Neutrophil (primary cell): Measurements from ENCODE around the gene PLAAT5.

Experiments used
- H3K27ac ChIP-seq: fragments of 200-600 bp; sonication (generic); 2 replicates; pipeline ENCODE4 v1.5.1; 2016; ENCODE audit warnings: mild to moderate bottlenecking, moderate library complexity
- H3K27me3 ChIP-seq: fragments of 200-600 bp; sonication (generic); 2 replicates; pipeline ENCODE4 v1.6.0; 2016; ENCODE audit warnings: mild to moderate bottlenecking
- H3K36me3 ChIP-seq: fragments of 200-600 bp; sonication (generic); 2 replicates; pipeline ENCODE4 v1.5.1; 2017
- H3K4me1 ChIP-seq, 2 experiments: fragments of 200-600 bp in 1 of 2; sonication (generic) in 1 of 2; 1 replicate in 1 of 2; 2 replicates in 1 of 2; pipeline versions ENCODE4 v1.5.1 to v1.6.1; 2013 to 2016; ENCODE audit warnings: low read depth in 1 of 2, low read length in 1 of 2, mild to moderate bottlenecking in 1 of 2, moderate library complexity in 1 of 2; ENCODE audit not compliant: control insufficient read depth in 1 of 2, insufficient read depth in 1 of 2
- H3K4me3 ChIP-seq, 2 experiments: fragments of 200-600 bp in 1 of 2; sonication (generic) in 1 of 2; 1 replicate in 1 of 2; 2 replicates in 1 of 2; pipeline ENCODE4 v1.5.1; 2013 to 2016; ENCODE audit warnings: low read depth in 1 of 2, low read length in 1 of 2, mild to moderate bottlenecking in 1 of 2, moderate library complexity in 1 of 2
- H3K9me3 ChIP-seq: fragments of 200-600 bp; sonication (generic); 2 replicates; pipeline ENCODE4 v1.5.1; 2016
- TF ChIP-seq, protein P1 (sequence below): fragments of 200-600 bp; sonication (generic); IDR thresholded peaks from 2 replicates; pipeline ENCODE4 v1.5.1; 2016; ENCODE audit warnings: antibody characterized with exemption

Gene PLAAT5

DNA sequence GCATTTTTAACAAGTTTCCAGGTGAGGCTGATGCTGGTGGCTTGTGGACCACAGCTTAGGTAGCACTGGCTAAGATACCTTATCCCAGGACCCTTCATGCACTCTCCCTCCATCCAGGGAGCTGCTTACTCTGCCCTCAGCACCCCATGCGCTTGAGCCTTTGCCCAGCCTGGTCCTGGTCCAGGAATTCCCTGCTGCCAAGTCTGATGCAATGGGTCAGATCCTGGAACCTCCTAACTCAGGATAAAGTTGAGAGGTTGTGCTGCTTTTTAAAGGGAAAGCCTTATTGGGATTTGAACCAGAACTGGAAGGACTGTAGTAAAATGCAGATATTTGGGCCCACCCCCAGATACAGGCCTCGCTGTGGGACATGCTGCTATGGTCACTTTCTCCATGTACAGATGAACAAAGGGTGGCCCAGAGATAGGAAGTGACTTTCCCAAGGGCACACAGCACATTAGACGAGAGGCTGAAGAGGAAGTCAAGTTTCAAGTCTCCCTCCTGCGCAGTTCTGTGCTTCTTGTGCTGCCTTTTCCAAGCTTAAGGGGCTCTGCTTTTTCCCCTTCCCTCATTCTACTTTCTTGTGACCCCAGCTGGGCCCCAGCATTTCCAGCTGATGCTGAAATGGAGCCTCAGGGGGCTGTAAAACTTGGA is 14.1 kb upstream of the PLAAT5 start:
- H3K9me3 ChIP-seq: no peaks in the 10 kb centered on the region
- peak overlapping the region; percentile 87 for H3K27ac ChIP-seq
- peaks cover 91 to 93% of the 10 kb centered on the region in 2 experiments for H3K4me1 ChIP-seq
- TF ChIP-seq, protein P1, sequence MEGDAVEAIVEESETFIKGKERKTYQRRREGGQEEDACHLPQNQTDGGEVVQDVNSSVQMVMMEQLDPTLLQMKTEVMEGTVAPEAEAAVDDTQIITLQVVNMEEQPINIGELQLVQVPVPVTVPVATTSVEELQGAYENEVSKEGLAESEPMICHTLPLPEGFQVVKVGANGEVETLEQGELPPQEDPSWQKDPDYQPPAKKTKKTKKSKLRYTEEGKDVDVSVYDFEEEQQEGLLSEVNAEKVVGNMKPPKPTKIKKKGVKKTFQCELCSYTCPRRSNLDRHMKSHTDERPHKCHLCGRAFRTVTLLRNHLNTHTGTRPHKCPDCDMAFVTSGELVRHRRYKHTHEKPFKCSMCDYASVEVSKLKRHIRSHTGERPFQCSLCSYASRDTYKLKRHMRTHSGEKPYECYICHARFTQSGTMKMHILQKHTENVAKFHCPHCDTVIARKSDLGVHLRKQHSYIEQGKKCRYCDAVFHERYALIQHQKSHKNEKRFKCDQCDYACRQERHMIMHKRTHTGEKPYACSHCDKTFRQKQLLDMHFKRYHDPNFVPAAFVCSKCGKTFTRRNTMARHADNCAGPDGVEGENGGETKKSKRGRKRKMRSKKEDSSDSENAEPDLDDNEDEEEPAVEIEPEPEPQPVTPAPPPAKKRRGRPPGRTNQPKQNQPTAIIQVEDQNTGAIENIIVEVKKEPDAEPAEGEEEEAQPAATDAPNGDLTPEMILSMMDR: no peak
- peaks cover 10% of the 10 kb centered on the region for H3K36me3 ChIP-seq
- H3K4me3 ChIP-seq: peak overlapping the region; percentile 55
- no peaks in the 10 kb centered on the region for H3K27me3 ChIP-seq

DNA sequence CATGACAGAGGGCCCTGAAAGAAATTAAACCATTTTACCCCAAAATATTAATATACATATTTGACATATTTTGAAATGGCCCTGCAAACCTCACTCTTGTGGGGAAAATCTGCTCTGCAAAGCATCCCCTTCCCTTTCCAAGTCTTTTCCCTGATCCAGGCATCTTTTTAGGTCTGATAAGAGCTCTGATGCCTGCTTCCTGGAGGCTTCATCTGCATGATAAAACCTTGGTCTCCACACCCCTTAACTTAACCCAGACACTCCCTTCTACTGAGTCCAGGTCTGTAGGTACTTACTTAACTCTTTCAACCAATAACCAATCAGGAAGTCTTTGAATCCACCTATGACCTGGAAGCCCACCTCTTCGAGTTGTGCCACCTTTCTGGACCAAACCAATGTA is 13.1 kb upstream of the PLAAT5 start:
- no peaks in the 10 kb centered on the region for H3K27me3 ChIP-seq
- TF ChIP-seq, protein P1: no peak
- peak overlapping the region; percentile 87 for H3K27ac ChIP-seq
- no peaks in the 10 kb centered on the region for H3K36me3 ChIP-seq
- peak overlapping the region; percentile 46 to 52 for H3K4me3 ChIP-seq
- peaks cover 99 to 100% of the 10 kb centered on the region in 2 experiments for H3K4me1 ChIP-seq
- H3K9me3 ChIP-seq: no peaks in the 10 kb centered on the region

DNA sequence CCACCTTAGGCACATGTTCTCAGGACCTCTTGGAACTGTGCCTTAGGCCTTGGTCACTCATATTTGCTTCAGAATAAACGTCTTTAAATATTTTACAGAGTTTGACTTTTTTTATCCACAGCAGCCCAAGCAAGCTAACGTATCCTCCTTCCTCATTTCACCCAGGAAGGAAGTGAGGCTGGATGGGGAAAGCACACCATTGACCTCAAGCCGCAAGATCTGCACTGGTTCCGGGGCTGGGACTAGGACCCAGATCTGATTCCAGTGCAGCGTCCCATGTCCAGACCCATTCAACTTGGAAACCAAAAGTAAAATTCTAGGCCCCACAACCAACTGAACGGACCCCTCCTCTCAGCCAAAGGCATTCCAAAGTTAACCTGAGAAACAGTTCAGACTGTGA is 12.5 kb upstream of the PLAAT5 start:
- Histone ChIP-seq H3K27ac (peak overlapping the region; percentile 87), H3K36me3 (no peaks in the 10 kb centered on the region), H3K9me3 (no peaks in the 10 kb centered on the region), H3K4me1 (peaks cover 96 to 100% of the 10 kb centered on the region in 2 experiments), H3K4me3 (peak overlapping the region; percentile 46 to 52), H3K27me3 (no peaks in the 10 kb centered on the region)
- TF ChIP-seq, protein P1: no peak

GRCh38 chr11:63502252-63502820 is 11.4 kb upstream of the PLAAT5 start:
- TF ChIP-seq, protein P1: no peak
- Histone ChIP-seq H3K27me3 (no peaks in the 10 kb centered on the region), H3K27ac (peak overlapping the region; percentile 87), H3K9me3 (no peaks in the 10 kb centered on the region), H3K4me3 (peak overlapping the region; percentile 46 to 52), H3K4me1 (peaks cover 85 to 91% of the 10 kb centered on the region in 2 experiments), H3K36me3 (no peaks in the 10 kb centered on the region)

- H3K27me3 ChIP-seq: no peaks in the 10 kb centered on the region
- peaks cover 74 to 80% of the 10 kb centered on the region in 2 experiments for H3K4me1 ChIP-seq
- no peak overlapping the region for H3K4me3 ChIP-seq
- no peaks in the 10 kb centered on the region for H3K36me3 ChIP-seq
- TF ChIP-seq, protein P1: no peak
- no peaks in the 10 kb centered on the region for H3K9me3 ChIP-seq
- peak overlapping the region; percentile 87 for H3K27ac ChIP-seq
Measured at GRCh38 chr11:63501236-63501635, 10.3 kb upstream of the PLAAT5 start.
